Measurements from ENCODE around the gene OPA3.

GRCh38 chr19:45601524-45602374, 17.1 kb upstream of the OPA3 start, which contains the start of gene GPR4:
- TF ChIP-seq CTCF (IDR thresholded peaks at IDR 0.05) (no peak), POLR2AphosphoS5 (IDR thresholded peaks at IDR 0.05) (no peak), POLR2A (IDR thresholded peaks at IDR 0.05) (no peak)
